ENCODE results near the gene CHPF.

GRCh38 chr2:219567791-219568361 is 24.3 kb upstream of the CHPF start:
- TF ChIP-seq EZH2 (IDR thresholded peaks at IDR 0.05; ENCODE audit: insufficient read depth, poor library complexity, severe bottlenecking): no peak
- no peak for TF ChIP-seq EZH2phosphoT487 (IDR thresholded peaks at IDR 0.05; ENCODE audit: insufficient read depth, low read depth)
